ENCODE data around the gene CLASP2.

DNA sequence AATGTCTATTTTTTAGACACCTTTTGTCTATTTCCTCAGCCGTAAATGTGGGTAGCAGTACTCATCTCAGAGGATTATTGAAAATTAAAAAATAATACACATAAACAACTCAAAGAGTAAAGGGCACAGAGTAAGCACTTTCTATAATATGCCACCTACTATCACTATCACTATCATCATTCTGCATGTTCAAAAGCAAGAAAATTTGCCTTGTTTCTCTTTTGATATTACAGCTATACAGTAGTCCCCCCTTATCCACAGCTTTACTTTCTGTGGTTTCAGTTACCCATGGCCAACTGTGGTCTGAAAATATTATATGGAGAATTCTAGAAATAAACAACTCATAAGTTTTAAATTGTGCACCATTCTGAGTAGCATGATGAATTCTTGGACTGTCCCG, 27.7 kb downstream of the CLASP2 start:
- no peak for TF ChIP-seq POLR2A (IDR thresholded peaks at IDR 0.05; ENCODE audit: low read length)
- TF ChIP-seq GATA1 (IDR thresholded peaks at IDR 0.05; ENCODE audit: low read depth, low read length): no peak

Measured in erythroblast (primary cell).